Osteoblast (primary cell): ENCODE results near the gene WDR19. TPM values are rescaled to one million over a fixed set of nuclear protein-coding genes. Genes with fewer than 3 reads are reported as not detected.

Experiments
- DNase-seq: peaks from one replicate; pipeline ENCODE4 v3.0.0; 2011; ENCODE audit warnings: low spot score, mixed read lengths; ENCODE audit not compliant: insufficient read length; ENCODE audit errors: missing footprints
- H2AFZ ChIP-seq: 2 replicates; pipeline ENCODE4 v1.6.0; 2011; ENCODE audit warnings: mild to moderate bottlenecking, low read length
- H3K27ac ChIP-seq: 2 replicates; pipeline ENCODE4 v1.5.1; 2011; ENCODE audit warnings: mild to moderate bottlenecking, low read depth, low read length, moderate library complexity
- H3K27me3 ChIP-seq: 2 replicates; pipeline ENCODE4 v1.6.0; 2012; ENCODE audit warnings: mild to moderate bottlenecking, control low read depth, inconsistent platforms, low read length, moderate library complexity; ENCODE audit not compliant: insufficient read depth
- H3K36me3 ChIP-seq: 2 replicates; pipeline ENCODE4 v1.5.1; 2011; ENCODE audit warnings: mild to moderate bottlenecking, low read length, control low read depth, moderate library complexity; ENCODE audit not compliant: insufficient read depth
- H3K4me1 ChIP-seq: 2 replicates; pipeline ENCODE4 v1.5.1; 2011; ENCODE audit warnings: mild to moderate bottlenecking, low read length, control low read depth, moderate library complexity; ENCODE audit not compliant: insufficient read depth
- H3K4me2 ChIP-seq: 2 replicates; pipeline ENCODE4 v1.6.0; 2011; ENCODE audit warnings: mild to moderate bottlenecking, low read length; ENCODE audit not compliant: insufficient read depth
- H3K4me3 ChIP-seq: fragments of 200-600 bp; sonication (generic); 3 replicates; pipeline ENCODE4 v1.5.1; 2012; ENCODE audit warnings: mild to moderate bottlenecking, low read length, inconsistent platforms; ENCODE audit not compliant: insufficient read depth
- H3K79me2 ChIP-seq: 2 replicates; pipeline ENCODE4 v1.6.0; 2012; ENCODE audit warnings: mild to moderate bottlenecking, low read length, control low read depth, inconsistent platforms; ENCODE audit not compliant: insufficient read depth
- H3K9me3 ChIP-seq: 2 replicates; pipeline ENCODE4 v1.5.1; 2011; ENCODE audit warnings: low read depth, low read length, control low read depth
- H4K20me1 ChIP-seq: 2 replicates; pipeline ENCODE4 v1.6.0; 2012; ENCODE audit warnings: mild to moderate bottlenecking, low read length, control low read depth; ENCODE audit not compliant: insufficient read depth
- CTCF ChIP-seq: IDR thresholded peaks from 2 replicates; pipeline ENCODE4 v1.5.1; 2011; ENCODE audit warnings: mild to moderate bottlenecking, low read depth, low read length, moderate library complexity; ENCODE audit errors: extremely low read depth
- total RNA-seq: library from RNA; depleted of rRNA; stranded (reverse); fragments of >200 nt; gene quantifications from 2 replicates; pipeline ENCODE4 v1.2.3, GENCODE V29; 2012

The WDR19 gene
- total RNA-seq, 1 donor: 47.0 TPM

GRCh38 chr4:39166669-39167068 is 15.7 kb upstream of the WDR19 start:
- DNase-seq: no peak
- Histone ChIP-seq H3K79me2 (no peaks in the 10 kb centered on the region), H2AFZ (peak overlapping the region; percentile 29), H3K36me3 (no peaks in the 10 kb centered on the region), H3K27ac (no peak overlapping the region), H3K9me3 (no peaks in the 10 kb centered on the region), H3K27me3 (no peaks in the 10 kb centered on the region), H4K20me1 (no peaks in the 10 kb centered on the region), H3K4me2 (no peak overlapping the region), H3K4me3 (no peak overlapping the region), H3K4me1 (no peaks in the 10 kb centered on the region)
- TF ChIP-seq CTCF: no peak

- H3K9me3 ChIP-seq: no peaks in the 10 kb centered on the region
- H3K4me1 ChIP-seq: no peaks in the 10 kb centered on the region
- no peak overlapping the region for H3K4me3 ChIP-seq
- peak; percentile 51 for DNase-seq
- H3K36me3 ChIP-seq: no peaks in the 10 kb centered on the region
- H2AFZ ChIP-seq: no peak overlapping the region
- no peak overlapping the region for H3K27ac ChIP-seq
- TF ChIP-seq CTCF: no peak
- no peak overlapping the region for H3K4me2 ChIP-seq
- H4K20me1 ChIP-seq: no peaks in the 10 kb centered on the region
- no peaks in the 10 kb centered on the region for H3K79me2 ChIP-seq
- H3K27me3 ChIP-seq: no peaks in the 10 kb centered on the region
Observed at GRCh38 chr4:39169426-39169825, 12.9 kb upstream of the WDR19 start.

- no peak overlapping the region for H3K4me2 ChIP-seq
- no peak overlapping the region for H2AFZ ChIP-seq
- peaks cover 5% of the 10 kb centered on the region for H3K27me3 ChIP-seq
- H3K4me1 ChIP-seq: no peaks in the 10 kb centered on the region
- no peaks in the 10 kb centered on the region for H3K36me3 ChIP-seq
- H3K4me3 ChIP-seq: no peak overlapping the region
- H3K27ac ChIP-seq: no peak overlapping the region
- TF ChIP-seq CTCF: no peak
- H4K20me1 ChIP-seq: no peaks in the 10 kb centered on the region
- DNase-seq: no peak
- H3K79me2 ChIP-seq: no peaks in the 10 kb centered on the region
- H3K9me3 ChIP-seq: no peaks in the 10 kb centered on the region
Observed at GRCh38 chr4:39170301-39170700, 12.0 kb upstream of the WDR19 start.

GRCh38 chr4:39178706-39179105 is 3.6 kb upstream of the WDR19 start:
- Histone ChIP-seq H3K27ac (no peak overlapping the region), H3K4me3 (no peak overlapping the region), H2AFZ (no peak overlapping the region), H4K20me1 (no peaks in the 10 kb centered on the region), H3K4me2 (no peak overlapping the region), H3K27me3 (peaks cover 11% of the 10 kb centered on the region), H3K36me3 (no peaks in the 10 kb centered on the region), H3K79me2 (peaks cover 4% of the 10 kb centered on the region), H3K9me3 (no peaks in the 10 kb centered on the region), H3K4me1 (peaks cover 7% of the 10 kb centered on the region)
- DNase-seq: no peak
- no peak for TF ChIP-seq CTCF
